ENCODE data around the gene S100A11. TPM values are rescaled to one million over a fixed set of nuclear protein-coding genes. Genes with fewer than 3 reads are reported as not detected.

S100A11 gene
- total RNA-seq (2021), result 302 and 303 TPM in 2 replicates
- long read RNA-seq, transcript S100A11-201 (3 exons, 594 nt), result major isoform, 103 of 106 reads
- long read RNA-seq, partial matches to known transcripts, result 3 of 106 reads
- long read RNA-seq, other reads (novel, unspliced or antisense), result 0 of 106 reads

GRCh38 chr1:152036267-152037216 lies at the start of gene S100A11:
S100A11 (minus strand) TSS chr1:152037004; CDS start chr1:152036915, 89 bp downstream.
- Histone ChIP-seq H3K4ac (ENCODE audit: low read depth, low read length) (no peak within 1 kb of the TSS), H3T11ph (ENCODE audit: low read length) (no peak within 1 kb of the TSS), H3K23me2 (ENCODE audit: insufficient read length, low read depth, low read length, poor library complexity, severe bottlenecking) (peaks cover 14% of the 10 kb centered on the region), H3K4me1 (ENCODE audit: insufficient read depth, low read length) (peaks cover 5% of the 10 kb centered on the region; the same call in 1 of the 2 replicates), H3K56ac (ENCODE audit: insufficient read length, low read depth, low read length) (no peak within 1 kb of the TSS), H2AK5ac (ENCODE audit: insufficient read length, low read length) (no peak within 1 kb of the TSS), H4K5ac (ENCODE audit: insufficient read length, low read depth, low read length) (no peak within 1 kb of the TSS), H3K23ac (ENCODE audit: insufficient read length, low read depth, low read length) (no peak within 1 kb of the TSS), H3K27ac (ENCODE audit: insufficient read length, low read depth, low read length) (no peak within 1 kb of the TSS), H3K79me1 (ENCODE audit: insufficient read depth, low read depth, low read length, poor library complexity, severe bottlenecking) (no peaks in the 10 kb centered on the region), H3K18ac (ENCODE audit: insufficient read length, low read depth, low read length) (no peak within 1 kb of the TSS), H3K9ac (ENCODE audit: extremely low read depth, insufficient read length, low read length) (peak within 1 kb of the TSS; percentile 48), H3K4me2 (ENCODE audit: insufficient read depth, insufficient read length, low read length) (peak within 1 kb of the TSS; percentile 79), H4K20me1 (ENCODE audit: control insufficient read depth, insufficient read depth, insufficient read length) (no peaks in the 10 kb centered on the region), H3K27me3 (ENCODE audit: insufficient read depth, low read length) (no peaks in the 10 kb centered on the region), H3K9me3 (ENCODE audit: control insufficient read depth, low read depth, low read length) (no peaks in the 10 kb centered on the region), H4K91ac (ENCODE audit: insufficient read length, low read depth, low read length) (no peak within 1 kb of the TSS), H2BK120ac (ENCODE audit: low read depth, low read length, poor library complexity, severe bottlenecking) (no peak within 1 kb of the TSS), H2BK5ac (ENCODE audit: insufficient read length, low read length) (no peak within 1 kb of the TSS), H2BK15ac (ENCODE audit: low read depth, low read length) (no peak within 1 kb of the TSS), H3K14ac (ENCODE audit: insufficient read depth, low read length) (no peak within 1 kb of the TSS), H2BK20ac (ENCODE audit: low read depth, low read length, poor library complexity, severe bottlenecking) (no peak within 1 kb of the TSS), H2AFZ (ENCODE audit: low read length) (no peak within 1 kb of the TSS), H4K8ac (replicated peaks; ENCODE audit: insufficient read length, low read depth, low read length) (no peak within 1 kb of the TSS), H2BK12ac (ENCODE audit: insufficient read length, low read depth, low read length) (no peak within 1 kb of the TSS), H3K79me2 (ENCODE audit: insufficient read depth, low read length) (no peaks in the 10 kb centered on the region)
- H3K9me3 Mint-ChIP-seq, result no peaks in the 10 kb centered on the region
- peak within 1 kb of the TSS; percentile 83 to 88 for H3K4me3 Mint-ChIP-seq
- H3K4me1 Mint-ChIP-seq, result peaks cover 23 to 37% of the 10 kb centered on the region in 2 experiments
- H3K36me3 Mint-ChIP-seq (ENCODE audit: insufficient read depth in 1 of 3, low read depth in 3 of 3), result peaks cover 4 to 24% (median 6%) of the 10 kb centered on the region in 3 experiments; a peak in 6 of 7 replicates
- no peak for TF ChIP-seq CTCF (conservative IDR thresholded peaks at IDR 0.05)
- 100% methylated on average over 1 of the region's 53 CpGs for WGBS (ENCODE audit: extremely low coverage, insufficient read length, low lambda C conversion rate)
- no peaks in the 10 kb centered on the region; the same call in none of the 2 replicates for H3K27me3 Mint-ChIP-seq (ENCODE audit: low read depth)
- DNase-seq, result peak; percentile 76
- H3K27ac Mint-ChIP-seq, result peak within 1 kb of the TSS in 2 of 3 experiments; percentile 23 to 89; a peak in 2 of 7 replicates
